ENCODE measurements around the gene HPCA.

Gene HPCA

GRCh38 chr1:32915766-32916706 is 29.7 kb downstream of the HPCA start:
- FAIRE-seq, result no peak
- TF ChIP-seq POLR2A (IDR thresholded peaks at IDR 0.05; ENCODE audit: low read depth, low read length), result no peak
- DNase-seq (ENCODE audit: insufficient read length, low spot score), result no peak

DNA sequence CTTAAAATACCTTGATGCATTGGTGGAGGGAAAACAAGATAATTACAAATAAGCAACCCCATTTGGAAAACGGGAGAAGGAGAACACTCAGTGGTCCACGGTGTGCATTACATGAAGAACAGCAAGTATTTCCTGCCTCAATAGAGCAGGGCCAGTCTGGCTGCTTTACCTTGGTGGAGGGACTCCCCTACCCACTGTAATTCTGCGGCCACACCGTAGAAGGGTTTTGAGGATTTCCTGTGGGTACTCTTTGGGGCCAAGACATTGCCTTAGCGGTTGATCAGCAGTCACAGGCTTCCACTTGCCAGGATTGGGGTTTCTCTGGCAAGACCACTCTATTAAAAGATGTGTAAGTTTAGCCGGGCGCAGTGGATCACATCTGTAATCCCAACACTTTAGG is 31.2 kb downstream of the HPCA start:
- no peak for TF ChIP-seq POLR2A (IDR thresholded peaks at IDR 0.05; ENCODE audit: low read depth, low read length)
- DNase-seq (ENCODE audit: insufficient read length, low spot score), result no peak
- no peak for FAIRE-seq

DNA sequence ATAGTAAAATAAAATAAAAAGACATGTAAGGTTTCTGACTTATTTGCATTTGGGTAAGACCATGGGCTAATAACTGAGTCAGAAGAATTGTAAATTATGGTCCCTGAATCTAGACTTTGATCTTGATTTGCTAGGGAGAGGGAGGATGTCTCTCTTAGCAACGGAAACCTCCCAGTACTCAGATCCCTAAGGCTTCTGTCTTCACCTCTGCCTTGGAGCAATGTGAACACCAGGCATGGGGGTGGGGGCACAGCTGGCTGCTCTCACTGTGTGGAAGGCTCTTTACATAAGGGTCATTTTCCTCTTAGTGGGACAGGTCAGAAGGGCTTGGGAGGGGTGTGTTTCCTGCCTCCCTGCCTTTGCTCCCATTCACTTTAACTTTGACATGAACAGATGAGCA is 31.9 kb downstream of the HPCA start:
- TF ChIP-seq POLR2A (IDR thresholded peaks at IDR 0.05; ENCODE audit: low read depth, low read length), result no peak
- FAIRE-seq (no peak), DNase-seq (ENCODE audit: insufficient read length, low spot score) (no peak)

GRCh38 chr1:32919811-32920733 is 33.8 kb downstream of the HPCA start:
- no peak for TF ChIP-seq POLR2A (IDR thresholded peaks at IDR 0.05; ENCODE audit: low read depth, low read length)
- no peak for DNase-seq (ENCODE audit: insufficient read length, low spot score)
- FAIRE-seq, result peak; percentile 36

DNA sequence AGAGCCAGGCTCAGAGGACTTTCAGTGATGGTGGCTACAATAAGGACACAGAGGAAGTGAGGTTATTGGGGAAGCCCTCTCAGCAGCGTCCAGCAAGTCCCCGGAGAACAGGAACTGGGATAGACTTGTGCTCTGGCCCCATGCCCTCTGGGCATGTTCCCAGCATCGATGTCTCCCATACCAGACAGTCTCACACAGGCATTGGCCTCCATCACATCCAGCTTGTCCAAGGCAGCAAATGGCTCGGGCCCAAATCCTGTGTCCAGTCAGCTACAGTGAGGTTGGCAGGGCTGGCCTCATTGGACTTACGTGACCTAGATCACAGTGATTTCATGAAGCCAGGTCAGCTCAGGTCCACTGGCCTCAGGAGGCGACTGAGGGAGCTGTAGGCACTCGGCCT is 34.5 kb downstream of the HPCA start:
- no peak for FAIRE-seq

GRCh38 chr1:32924881-32925344 is 38.6 kb downstream of the HPCA start:
- no peak for TF ChIP-seq POLR2A (IDR thresholded peaks at IDR 0.05; ENCODE audit: low read depth, low read length)
- no peak for FAIRE-seq

More for the DNA sequence above, 34.5 kb downstream of the HPCA start:
- TF ChIP-seq POLR2A (IDR thresholded peaks at IDR 0.05; ENCODE audit: low read depth, low read length), result no peak
- DNase-seq (ENCODE audit: insufficient read length, low spot score), result no peak

DNA sequence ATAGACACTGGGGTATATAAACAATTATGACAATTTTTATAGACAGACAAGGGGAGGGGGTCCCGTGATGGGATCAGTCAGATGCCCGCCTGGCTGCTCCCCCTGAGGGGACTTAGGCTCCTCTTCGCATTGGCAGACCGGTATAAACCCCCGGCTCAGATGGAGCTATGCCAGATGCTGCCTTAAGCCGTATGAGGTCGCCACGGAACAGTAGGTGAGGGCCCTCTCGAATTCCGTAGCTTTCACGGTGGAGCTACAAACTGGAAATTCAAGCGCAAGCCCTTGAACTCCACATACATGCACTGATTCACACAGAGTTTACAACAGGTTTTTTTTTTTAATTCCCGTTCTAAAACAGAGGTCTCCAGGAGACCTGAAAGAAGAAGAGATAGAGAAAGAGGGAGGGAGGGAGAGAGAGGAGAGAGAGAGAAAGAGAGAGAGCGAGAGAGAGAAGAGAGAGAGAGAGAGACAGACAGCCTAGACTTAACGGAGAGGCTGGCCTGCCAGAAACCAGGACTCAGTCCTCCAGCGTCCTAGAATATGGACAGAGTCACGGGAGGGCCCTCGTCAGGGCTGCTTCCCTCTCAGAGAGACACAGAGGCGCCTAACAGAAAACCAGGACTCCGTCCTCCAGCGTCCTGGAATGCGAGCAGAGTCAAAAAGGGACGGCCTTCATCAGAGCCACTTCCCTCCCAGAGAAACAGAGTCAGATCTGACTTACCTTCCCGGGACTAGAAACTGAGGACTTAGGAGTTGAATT is 39.3 kb downstream of the HPCA start:
- no peak for FAIRE-seq
- no peak for DNase-seq (ENCODE audit: insufficient read length, low spot score)
- TF ChIP-seq POLR2A (IDR thresholded peaks at IDR 0.05; ENCODE audit: low read depth, low read length), result no peak

More at GRCh38 chr1:32924881-32925344, 38.6 kb downstream of the HPCA start:
- DNase-seq (ENCODE audit: insufficient read length, low spot score), result no peak

GRCh38 chr1:32926562-32926961 is 40.3 kb downstream of the HPCA start:
- no peak for TF ChIP-seq POLR2A (IDR thresholded peaks at IDR 0.05; ENCODE audit: low read depth, low read length)
- DNase-seq (ENCODE audit: insufficient read length, low spot score) (no peak), FAIRE-seq (no peak)

DNA sequence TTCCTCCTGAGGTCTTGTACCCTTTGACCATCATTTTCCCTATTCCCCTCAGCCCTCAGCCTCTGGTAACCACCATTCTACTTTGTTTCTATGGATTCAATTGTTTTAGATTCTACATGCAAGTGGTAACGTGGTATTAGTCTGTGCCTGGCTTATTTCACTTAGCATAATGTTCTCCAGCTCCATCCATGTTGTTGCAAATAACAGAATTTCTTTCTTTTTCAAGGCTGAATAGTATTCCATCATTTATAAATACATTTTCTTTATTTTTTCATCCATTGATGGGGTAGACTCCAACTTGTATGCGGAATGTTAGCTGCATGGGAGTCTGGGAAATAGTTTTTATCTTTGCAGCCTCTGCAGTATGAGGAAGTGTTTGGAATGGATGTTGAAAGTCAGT is 41.1 kb downstream of the HPCA start:
- DNase-seq (ENCODE audit: insufficient read length, low spot score) (no peak), FAIRE-seq (no peak)
- no peak for TF ChIP-seq POLR2A (IDR thresholded peaks at IDR 0.05; ENCODE audit: low read depth, low read length)

GRCh38 chr1:32928285-32928684 is 42.0 kb downstream of the HPCA start:
- TF ChIP-seq POLR2A (IDR thresholded peaks at IDR 0.05; ENCODE audit: low read depth, low read length), result no peak
- no peak for FAIRE-seq

DNA sequence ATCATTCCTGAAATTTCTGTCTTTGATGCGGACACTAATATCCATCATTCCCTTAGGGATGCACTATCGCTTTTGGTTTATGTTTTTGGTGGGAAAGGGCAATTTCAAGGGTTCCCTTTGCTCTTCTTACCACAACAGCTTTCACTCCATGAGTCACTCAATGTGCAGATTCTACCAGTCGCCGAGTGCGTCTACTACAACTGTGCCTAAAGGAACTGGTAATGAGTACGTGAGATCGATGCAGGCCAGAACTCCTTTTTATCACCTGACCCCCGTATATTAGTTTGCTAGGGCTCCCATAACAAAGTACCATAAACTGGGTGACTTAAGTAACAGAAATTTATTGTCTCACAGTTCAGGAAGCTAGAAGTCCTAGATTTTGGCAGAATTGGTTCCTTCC is 42.4 kb downstream of the HPCA start:
- FAIRE-seq (no peak), DNase-seq (ENCODE audit: insufficient read length, low spot score) (no peak)
- no peak for TF ChIP-seq POLR2A (IDR thresholded peaks at IDR 0.05; ENCODE audit: low read depth, low read length)

More at GRCh38 chr1:32928285-32928684, 42.0 kb downstream of the HPCA start:
- DNase-seq (ENCODE audit: insufficient read length, low spot score), result no peak

GRCh38 chr1:32929366-32929765 is 43.1 kb downstream of the HPCA start:
- no peak for FAIRE-seq
- TF ChIP-seq POLR2A (IDR thresholded peaks at IDR 0.05; ENCODE audit: low read depth, low read length), result no peak
- DNase-seq (ENCODE audit: insufficient read length, low spot score), result no peak

GRCh38 chr1:32931760-32932159 is 45.5 kb downstream of the HPCA start:
- FAIRE-seq (no peak), DNase-seq (ENCODE audit: insufficient read length, low spot score) (no peak)
- no peak for TF ChIP-seq POLR2A (IDR thresholded peaks at IDR 0.05; ENCODE audit: low read depth, low read length)

All from H54 (cell line).